ENCODE results near the gene RASA2. TPM values are rescaled to one million over a fixed set of nuclear protein-coding genes. Genes with fewer than 3 reads are reported as not detected.

Gene RASA2
- polyA plus RNA-seq, 1 donor (not counting 4 experiments of a cell fraction or from before 2014, with no cell fraction given), result 10.3 TPM

GRCh38 chr3:141629976-141630375, 143.1 kb downstream of the RASA2 start:
- H3K27ac ChIP-seq (ENCODE audit: control insufficient read depth, insufficient read depth, low read length), result no peak overlapping the region
- dilution Hi-C loops (cut with MboI; ENCODE audit: extremely low pct_ligation_motif_present, low sequenced_read_pairs), result no loop called here
- peaks cover 3% of the 10 kb centered on the region for H3K9me3 ChIP-seq (ENCODE audit: control insufficient read depth, low read depth, low read length)
- H3K4me3 ChIP-seq (ENCODE audit: control insufficient read depth in 2 of 3, extremely low read depth in 1 of 3, insufficient read depth in 2 of 3, low read depth in 1 of 3, low read length in 3 of 3), result no peak overlapping the region
- no peaks in the 10 kb centered on the region for H4K20me1 ChIP-seq (ENCODE audit: control insufficient read depth, extremely low read depth, insufficient read depth, low read length)
- FAIRE-seq (no peak), DNase-seq (ENCODE audit: low read depth, low spot score) (no peak)
- H3K9ac ChIP-seq (ENCODE audit: control insufficient read depth, extremely low read depth, insufficient read depth, low read length), result no peak overlapping the region
- TF ChIP-seq EZH2 (IDR thresholded peaks at IDR 0.05; ENCODE audit: low read length) (no peak), CTCF (optimal IDR thresholded peaks at IDR 0.05 in 1 of 3, IDR thresholded peaks at IDR 0.05 in 1 of 3, conservative IDR thresholded peaks at IDR 0.05 in 1 of 3; ENCODE audit: extremely low read depth in 1 of 3, insufficient read depth in 2 of 3, low read length in 3 of 3) (no peak)
- H3K4me1 ChIP-seq (ENCODE audit: control insufficient read depth, extremely low read depth, insufficient read depth, low read length), result no peaks in the 10 kb centered on the region
- no peaks in the 10 kb centered on the region for H3K36me3 ChIP-seq (ENCODE audit: control insufficient read depth in 2 of 2, extremely low read depth in 1 of 2, insufficient read depth in 2 of 2, low read length in 2 of 2)
- no peaks in the 10 kb centered on the region for H3K9me1 ChIP-seq (ENCODE audit: control insufficient read depth, extremely low read depth, insufficient read depth, low read length)
- no peaks in the 10 kb centered on the region for H3K79me2 ChIP-seq (ENCODE audit: control insufficient read depth, insufficient read depth, low read length)
- H2AFZ ChIP-seq (ENCODE audit: control insufficient read depth, low read length), result no peak overlapping the region
- H3K27me3 ChIP-seq (ENCODE audit: control insufficient read depth, extremely low read depth, insufficient read depth, low read length), result no peaks in the 10 kb centered on the region
- H3K4me2 ChIP-seq (ENCODE audit: control insufficient read depth, extremely low read depth, insufficient read depth, low read depth, low read length), result no peak overlapping the region

- dilution Hi-C loops (cut with MboI; ENCODE audit: extremely low pct_ligation_motif_present, low sequenced_read_pairs), result no loop called here
Measured at GRCh38 chr3:141632779-141633374, 146.1 kb downstream of the RASA2 start.

More at GRCh38 chr3:141632779-141633374, 146.1 kb downstream of the RASA2 start:
- no peaks in the 10 kb centered on the region for H3K27me3 ChIP-seq (ENCODE audit: control insufficient read depth, extremely low read depth, insufficient read depth, low read length)
- H3K36me3 ChIP-seq (ENCODE audit: control insufficient read depth in 2 of 2, extremely low read depth in 1 of 2, insufficient read depth in 2 of 2, low read length in 2 of 2), result no peaks in the 10 kb centered on the region
- H3K9me3 ChIP-seq (ENCODE audit: control insufficient read depth, low read depth, low read length), result peaks cover 3% of the 10 kb centered on the region
- H3K9ac ChIP-seq (ENCODE audit: control insufficient read depth, extremely low read depth, insufficient read depth, low read length), result no peak overlapping the region
- FAIRE-seq, result no peak
- no peak overlapping the region for H3K4me3 ChIP-seq (ENCODE audit: control insufficient read depth in 2 of 3, extremely low read depth in 1 of 3, insufficient read depth in 2 of 3, low read depth in 1 of 3, low read length in 3 of 3)
- TF ChIP-seq CTCF (optimal IDR thresholded peaks at IDR 0.05 in 1 of 3, IDR thresholded peaks at IDR 0.05 in 1 of 3, conservative IDR thresholded peaks at IDR 0.05 in 1 of 3; ENCODE audit: extremely low read depth in 1 of 3, insufficient read depth in 2 of 3, low read length in 3 of 3) (no peak), EZH2 (IDR thresholded peaks at IDR 0.05; ENCODE audit: low read length) (no peak)
- no peaks in the 10 kb centered on the region for H3K9me1 ChIP-seq (ENCODE audit: control insufficient read depth, extremely low read depth, insufficient read depth, low read length)
- H2AFZ ChIP-seq (ENCODE audit: control insufficient read depth, low read length), result no peak overlapping the region
- H4K20me1 ChIP-seq (ENCODE audit: control insufficient read depth, extremely low read depth, insufficient read depth, low read length), result no peaks in the 10 kb centered on the region
- no peak overlapping the region for H3K4me2 ChIP-seq (ENCODE audit: control insufficient read depth, extremely low read depth, insufficient read depth, low read depth, low read length)
- no peaks in the 10 kb centered on the region for H3K4me1 ChIP-seq (ENCODE audit: control insufficient read depth, extremely low read depth, insufficient read depth, low read length)
- no peaks in the 10 kb centered on the region for H3K79me2 ChIP-seq (ENCODE audit: control insufficient read depth, insufficient read depth, low read length)
- no peak overlapping the region for H3K27ac ChIP-seq (ENCODE audit: control insufficient read depth, insufficient read depth, low read length)
- DNase-seq (ENCODE audit: low read depth, low spot score), result no peak
